Upper lobe of right lung (tissue), 1 donor: Measurements from ENCODE around the gene CSH1. TPM values are rescaled to one million over a fixed set of nuclear protein-coding genes. Genes with fewer than 3 reads are reported as not detected.
"Not testable (repeated sequence)": the region's sequence is repeated elsewhere in the genome, so short reads cannot be mapped to it uniquely, and the experiment has no call there.

Source experiments
- ATAC-seq: fragments of 200-7000 bp; cut with Tn5 transposase; one replicate; pipeline ENCODE4 v1.9.1; 2020; ENCODE audit warnings: mild to moderate bottlenecking, moderate library complexity
- DNase-seq: peaks from one replicate; pipeline ENCODE4 v3.0.0-alpha.2; 2020
- H3K27ac ChIP-seq: fragments of 200-600 bp; one replicate; pipeline ENCODE4 v1.8.0; 2022
- H3K27me3 ChIP-seq: fragments of 200-600 bp; one replicate; pipeline ENCODE4 v1.8.0; 2022; ENCODE audit warnings: mild to moderate bottlenecking
- H3K36me3 ChIP-seq: fragments of 200-600 bp; one replicate; pipeline ENCODE4 v1.8.0; 2022
- H3K4me1 ChIP-seq: fragments of 200-600 bp; one replicate; pipeline ENCODE4 v1.8.0; 2022
- H3K4me3 ChIP-seq: fragments of 200-600 bp; one replicate; pipeline ENCODE4 v1.8.0; 2022; ENCODE audit warnings: mild to moderate bottlenecking
- H3K9me3 ChIP-seq: fragments of 200-600 bp; one replicate; pipeline ENCODE4 v1.8.0; 2022
- intact Hi-C: fragments of 100-400 bp; cut with DNase I; formaldehyde crosslinking; loops from one replicate; pipeline ENCODE4 v1.11.0; 2022
- total RNA-seq: library from RNA; stranded (reverse); fragmentation: NEBNext Ultra II Directional; extraction: Animal tissue kit (Norgen Biotek cat#: 25700); gene quantifications from one replicate; pipeline ENCODE4 v1.2.1, GENCODE V29; 2021
- TF ChIP-seq, protein P1 (sequence below): fragments of 200-600 bp; IDR thresholded peaks from one replicate; pipeline ENCODE4 v1.8.0; 2022; ENCODE audit warnings: antibody characterized with exemption
- donor health status: DM: no; HTN: yes; CAD: no; lungs with severe emphysema.

Gene CSH1
- total RNA-seq, 1 donor from 2014 or later: not detected

DNA sequence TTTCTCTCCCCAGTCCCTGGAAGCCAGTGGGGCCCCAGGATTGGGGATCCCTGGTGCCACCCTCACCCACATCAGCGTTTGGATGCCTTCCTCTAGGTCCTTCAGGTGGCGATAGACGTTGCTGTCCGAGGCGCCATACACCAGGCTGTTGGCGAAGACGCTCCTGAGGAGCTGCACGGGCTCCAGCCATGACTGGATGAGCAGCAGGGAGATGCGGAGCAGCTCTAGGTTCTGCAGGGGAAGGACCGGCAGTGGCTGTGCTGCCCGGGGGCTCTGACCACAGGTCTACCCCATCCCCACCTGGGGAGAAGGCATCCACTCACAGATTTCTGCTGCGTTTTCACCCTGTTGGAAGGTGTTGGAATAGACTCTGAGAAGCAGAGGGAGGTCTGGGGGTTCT, 15.7 kb downstream of the CSH1 start:
- no peak for ATAC-seq

DNA sequence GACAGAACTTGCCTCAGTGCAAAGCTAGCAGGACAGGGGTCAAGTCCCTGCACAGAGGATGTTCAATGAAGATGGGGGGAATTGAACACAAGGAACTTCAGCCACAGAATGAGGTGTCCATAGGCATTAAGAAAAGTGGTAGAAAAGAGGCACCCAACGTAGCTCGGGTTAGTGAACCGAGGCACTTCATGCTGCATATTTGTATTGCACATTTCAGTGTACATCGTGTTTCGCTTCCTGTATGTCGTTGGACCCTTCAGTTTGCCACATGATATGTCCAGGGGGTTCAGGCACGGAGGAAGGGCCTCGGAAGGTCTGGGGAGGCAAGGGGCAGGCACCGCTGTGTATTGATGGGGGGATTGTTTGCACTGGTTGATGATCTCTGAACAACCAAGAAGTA, 18.0 kb downstream of the CSH1 start:
- H3K4me3 ChIP-seq, H3K36me3 ChIP-seq, H3K9me3 ChIP-seq, intact Hi-C loops, DNase-seq, ATAC-seq, H3K27ac ChIP-seq, H3K4me1 ChIP-seq, H3K27me3 ChIP-seq: not testable (repeated sequence)

More for the DNA sequence above, 15.7 kb downstream of the CSH1 start:
- Histone ChIP-seq H3K36me3 (no peaks in the 10 kb centered on the region), H3K27ac (no peak overlapping the region), H3K9me3 (no peaks in the 10 kb centered on the region), H3K27me3 (no peaks in the 10 kb centered on the region), H3K4me1 (no peaks in the 10 kb centered on the region), H3K4me3 (no peak overlapping the region)
- DNase-seq: no peak
- intact Hi-C loops: no loop called here
- TF ChIP-seq, protein P1, sequence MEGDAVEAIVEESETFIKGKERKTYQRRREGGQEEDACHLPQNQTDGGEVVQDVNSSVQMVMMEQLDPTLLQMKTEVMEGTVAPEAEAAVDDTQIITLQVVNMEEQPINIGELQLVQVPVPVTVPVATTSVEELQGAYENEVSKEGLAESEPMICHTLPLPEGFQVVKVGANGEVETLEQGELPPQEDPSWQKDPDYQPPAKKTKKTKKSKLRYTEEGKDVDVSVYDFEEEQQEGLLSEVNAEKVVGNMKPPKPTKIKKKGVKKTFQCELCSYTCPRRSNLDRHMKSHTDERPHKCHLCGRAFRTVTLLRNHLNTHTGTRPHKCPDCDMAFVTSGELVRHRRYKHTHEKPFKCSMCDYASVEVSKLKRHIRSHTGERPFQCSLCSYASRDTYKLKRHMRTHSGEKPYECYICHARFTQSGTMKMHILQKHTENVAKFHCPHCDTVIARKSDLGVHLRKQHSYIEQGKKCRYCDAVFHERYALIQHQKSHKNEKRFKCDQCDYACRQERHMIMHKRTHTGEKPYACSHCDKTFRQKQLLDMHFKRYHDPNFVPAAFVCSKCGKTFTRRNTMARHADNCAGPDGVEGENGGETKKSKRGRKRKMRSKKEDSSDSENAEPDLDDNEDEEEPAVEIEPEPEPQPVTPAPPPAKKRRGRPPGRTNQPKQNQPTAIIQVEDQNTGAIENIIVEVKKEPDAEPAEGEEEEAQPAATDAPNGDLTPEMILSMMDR: no peak

DNA sequence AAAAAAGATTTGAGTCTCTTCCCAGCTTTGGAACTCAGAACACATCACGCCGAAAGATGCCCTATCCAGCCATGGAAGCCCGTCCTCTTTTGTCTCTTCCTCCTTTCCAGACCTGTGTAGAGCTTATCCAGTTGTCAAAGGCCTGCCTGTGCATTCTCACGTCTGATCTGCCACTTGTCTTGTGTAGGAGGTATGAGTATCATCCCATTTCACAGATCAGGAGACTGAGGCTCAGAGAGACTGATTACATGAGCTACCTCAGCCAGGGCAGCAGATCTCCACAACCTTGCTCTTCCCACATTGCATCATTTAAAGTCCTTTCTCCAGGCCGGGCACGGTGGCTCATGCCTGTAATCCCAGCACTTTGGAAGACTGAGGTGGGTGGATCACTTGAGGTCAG, 21.7 kb downstream of the CSH1 start:
- H3K27me3 ChIP-seq, H3K4me1 ChIP-seq, H3K36me3 ChIP-seq, H3K9me3 ChIP-seq, DNase-seq, H3K4me3 ChIP-seq, H3K27ac ChIP-seq, intact Hi-C loops, ATAC-seq: not testable (repeated sequence)

DNA sequence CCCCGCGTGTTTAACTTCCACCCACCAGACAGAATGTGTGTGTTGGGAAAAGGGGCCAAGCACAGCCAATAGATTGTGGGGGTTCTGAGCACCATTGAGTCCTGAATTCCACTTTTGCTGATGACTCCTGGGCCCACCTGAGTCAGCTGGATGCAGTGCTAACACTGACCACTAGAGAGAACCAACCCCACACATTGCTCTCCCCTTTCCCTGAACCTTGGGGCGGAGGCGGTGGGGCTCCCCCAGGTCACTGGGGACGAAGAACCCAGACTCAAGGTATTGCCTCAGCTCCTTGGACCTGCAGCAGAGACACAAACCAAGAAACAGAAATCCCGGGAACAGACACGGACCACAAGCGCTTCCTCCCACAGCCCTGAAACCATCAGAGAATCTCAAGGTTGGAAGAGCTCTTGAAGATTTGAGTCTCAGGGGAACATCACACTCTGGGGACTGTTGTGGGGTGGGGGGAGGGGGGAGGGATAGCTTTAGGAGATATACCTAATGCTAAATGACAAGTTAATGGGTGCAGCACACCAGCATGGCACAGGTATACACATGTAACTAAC, 22.2 kb downstream of the CSH1 start:
- DNase-seq, H3K4me1 ChIP-seq, H3K4me3 ChIP-seq, intact Hi-C loops, H3K27me3 ChIP-seq, ATAC-seq, H3K27ac ChIP-seq, H3K36me3 ChIP-seq, H3K9me3 ChIP-seq: not testable (repeated sequence)

DNA sequence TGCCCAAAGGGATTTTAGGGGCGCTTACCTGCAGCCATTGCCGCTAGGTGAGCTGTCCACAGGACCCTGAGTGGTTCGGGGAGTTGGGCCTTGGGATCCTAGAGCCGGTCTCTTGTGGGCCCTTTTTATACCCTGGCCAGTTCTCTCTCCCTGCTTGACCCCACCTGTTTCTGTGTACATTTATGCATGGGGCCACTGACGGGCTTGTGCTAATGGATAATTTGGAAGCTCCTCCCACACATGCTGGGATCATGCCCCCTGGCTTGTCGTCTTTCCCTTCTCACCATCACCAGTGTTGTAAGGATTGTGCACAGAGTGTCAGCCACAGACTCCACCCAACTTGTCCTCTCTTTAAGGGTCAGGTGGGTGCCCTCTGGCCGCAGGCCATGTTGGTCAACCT, 22.8 kb downstream of the CSH1 start, which contains the start of gene CSH2:
Gene CSH2 (minus strand): TSS at position 101 of the 400 bp plus-strand sequence. CDS start 63 bp downstream, at position 38.
- H3K4me1 ChIP-seq, H3K27ac ChIP-seq, H3K9me3 ChIP-seq, intact Hi-C loops, H3K36me3 ChIP-seq, DNase-seq, H3K27me3 ChIP-seq, ATAC-seq, H3K4me3 ChIP-seq: not testable (repeated sequence)

DNA sequence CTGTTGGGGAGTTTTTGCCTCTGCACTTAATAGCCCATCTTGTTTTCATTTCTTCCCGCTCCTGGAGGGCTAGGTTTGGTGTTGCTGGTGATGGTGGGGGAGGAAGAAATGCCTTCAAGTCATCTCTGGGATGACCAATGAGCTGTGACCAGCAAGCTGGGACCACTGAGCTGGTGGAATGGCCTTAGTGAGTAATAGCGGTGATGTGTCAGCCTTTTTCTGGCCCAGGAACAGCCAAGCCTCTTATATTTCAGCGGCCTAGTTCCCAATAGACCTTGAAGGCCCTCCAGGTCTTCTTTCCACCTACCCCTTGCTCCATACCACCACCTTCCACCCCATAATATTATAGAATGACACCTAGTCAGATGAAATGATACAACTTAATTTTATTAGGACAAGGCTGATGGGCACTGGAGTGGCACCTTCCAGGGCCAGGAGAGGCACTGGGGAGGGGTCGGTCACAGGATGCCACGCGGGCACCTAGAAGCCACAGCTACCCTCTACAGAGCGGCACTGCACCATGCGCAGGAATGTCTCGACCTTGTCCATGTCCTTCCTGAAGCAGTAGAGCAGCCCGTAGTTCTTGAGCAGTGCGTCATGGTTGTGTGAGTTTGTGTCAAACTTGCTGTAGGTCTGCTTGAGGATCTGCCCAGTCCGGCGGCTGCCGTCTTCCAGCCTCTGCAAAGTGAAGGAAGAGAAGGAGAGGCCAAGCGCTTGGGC, 24.6 kb downstream of the CSH1 start:
- H3K27me3 ChIP-seq, ATAC-seq, H3K4me1 ChIP-seq, H3K36me3 ChIP-seq, H3K9me3 ChIP-seq, intact Hi-C loops, H3K27ac ChIP-seq, DNase-seq, H3K4me3 ChIP-seq: not testable (repeated sequence)

DNA sequence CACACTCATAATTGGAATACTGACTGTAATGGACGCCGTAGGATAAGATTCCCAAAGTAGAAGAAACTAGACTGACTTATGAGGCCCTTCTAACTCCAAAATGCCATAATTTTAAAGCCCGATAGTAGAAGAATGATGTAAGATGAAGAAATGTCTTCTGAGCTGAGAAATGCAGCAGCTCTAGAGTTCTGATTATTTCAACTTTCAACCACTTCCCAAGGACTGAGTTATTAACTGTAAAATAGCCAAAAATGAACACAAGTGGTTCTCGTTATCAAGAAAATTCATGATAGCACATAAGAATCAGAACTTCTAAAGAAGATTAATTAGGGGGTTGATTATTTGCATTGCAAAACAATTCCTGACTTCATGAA, 26.1 kb downstream of the CSH1 start:
- H3K4me3 ChIP-seq, H3K27me3 ChIP-seq, ATAC-seq, H3K36me3 ChIP-seq, intact Hi-C loops, H3K27ac ChIP-seq, DNase-seq, H3K4me1 ChIP-seq, H3K9me3 ChIP-seq: not testable (repeated sequence)

DNA sequence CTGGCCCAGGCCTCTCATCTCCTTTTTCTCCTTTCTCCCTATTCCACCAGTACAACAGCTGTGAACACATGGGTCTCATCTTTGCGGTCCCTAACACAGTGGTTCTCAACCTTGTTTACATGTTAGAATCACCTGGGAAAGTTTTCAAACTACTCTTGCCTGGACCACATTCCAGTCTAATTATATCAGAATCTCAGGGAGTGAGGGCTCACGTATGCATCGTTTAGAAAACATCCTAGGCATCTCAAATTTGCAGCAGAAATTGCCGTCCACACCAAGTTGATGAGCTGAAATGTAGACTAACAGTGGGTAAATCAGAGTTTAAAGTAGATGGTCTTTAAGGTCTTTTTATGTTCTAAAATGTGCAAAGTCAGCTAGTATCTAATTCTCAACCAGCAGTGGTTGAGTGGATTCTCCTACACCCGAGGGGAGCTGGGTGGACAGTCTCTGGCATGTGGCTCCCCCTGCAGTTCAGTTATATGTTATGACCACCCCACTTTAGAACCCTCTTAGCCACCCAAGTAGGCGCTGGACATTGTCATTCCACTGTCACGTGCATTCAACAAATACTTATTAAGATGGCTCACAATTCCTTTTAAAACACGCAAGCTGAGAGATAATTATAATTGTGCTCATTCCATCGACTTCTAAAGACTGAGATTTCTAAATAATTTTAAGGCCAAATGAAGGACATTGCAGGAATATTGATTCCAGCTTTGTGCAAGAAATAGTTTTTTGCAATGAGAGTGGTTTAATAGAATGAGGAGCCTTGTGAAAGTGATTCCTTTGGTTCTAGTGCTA, 26.7 kb downstream of the CSH1 start:
- H3K4me3 ChIP-seq, H3K27me3 ChIP-seq, H3K27ac ChIP-seq, H3K9me3 ChIP-seq, H3K4me1 ChIP-seq, H3K36me3 ChIP-seq, intact Hi-C loops, DNase-seq: not testable (repeated sequence)
- ATAC-seq: peak; percentile 58

DNA sequence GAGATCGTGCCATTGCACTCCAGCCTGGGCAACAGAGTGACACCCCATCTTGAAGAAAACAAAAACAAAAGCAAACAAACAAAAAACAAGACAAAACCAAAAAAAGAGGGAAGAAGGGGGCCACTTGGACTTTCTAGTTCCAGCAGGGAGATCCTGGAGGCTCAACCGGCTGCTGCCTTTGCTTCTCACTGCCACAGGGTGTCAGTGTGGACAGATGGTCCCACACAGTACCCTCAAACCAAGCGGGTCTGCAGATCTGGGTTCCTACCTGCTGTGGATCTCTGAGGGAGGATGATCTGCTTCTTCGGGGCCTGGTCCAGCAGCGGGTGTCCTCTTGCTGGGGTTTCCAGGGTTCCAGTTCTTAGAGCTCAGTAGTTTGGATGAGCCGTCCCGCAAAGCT, 29.7 kb downstream of the CSH1 start:
- H3K4me1 ChIP-seq, DNase-seq, H3K4me3 ChIP-seq, H3K36me3 ChIP-seq, intact Hi-C loops, H3K27me3 ChIP-seq, H3K9me3 ChIP-seq, H3K27ac ChIP-seq: not testable (repeated sequence)
- peak; percentile 28 for ATAC-seq
